Measurements from ENCODE around the gene ZNF723. TPM values are rescaled to one million over a fixed set of nuclear protein-coding genes. Genes with fewer than 3 reads are reported as not detected.
"Not testable (repeated sequence)": the region's sequence is repeated elsewhere in the genome, so short reads cannot be mapped to it uniquely, and the experiment has no call there.

Gene ZNF723
- total RNA-seq = not detected

GRCh38 chr19:22832031-22832762 lies at the start of gene ZNF723:
Gene ZNF723, plus strand, starts transcription at chr19:22832291. Its CDS starts 89 bp downstream, at chr19:22832380.
- DNase-seq (ENCODE audit: extremely low spot score in 2 of 2) = no peak
- Histone ChIP-seq H3K9me3 (no peaks in the 10 kb centered on the region), H3K27me3 (no peaks in the 10 kb centered on the region), H3K36me3 (no peaks in the 10 kb centered on the region), H3K4me1 (no peaks in the 10 kb centered on the region), H3K27ac (no peak within 1 kb of the TSS), H3K4me3 (no peak within 1 kb of the TSS)
- TF ChIP-seq, protein P1, sequence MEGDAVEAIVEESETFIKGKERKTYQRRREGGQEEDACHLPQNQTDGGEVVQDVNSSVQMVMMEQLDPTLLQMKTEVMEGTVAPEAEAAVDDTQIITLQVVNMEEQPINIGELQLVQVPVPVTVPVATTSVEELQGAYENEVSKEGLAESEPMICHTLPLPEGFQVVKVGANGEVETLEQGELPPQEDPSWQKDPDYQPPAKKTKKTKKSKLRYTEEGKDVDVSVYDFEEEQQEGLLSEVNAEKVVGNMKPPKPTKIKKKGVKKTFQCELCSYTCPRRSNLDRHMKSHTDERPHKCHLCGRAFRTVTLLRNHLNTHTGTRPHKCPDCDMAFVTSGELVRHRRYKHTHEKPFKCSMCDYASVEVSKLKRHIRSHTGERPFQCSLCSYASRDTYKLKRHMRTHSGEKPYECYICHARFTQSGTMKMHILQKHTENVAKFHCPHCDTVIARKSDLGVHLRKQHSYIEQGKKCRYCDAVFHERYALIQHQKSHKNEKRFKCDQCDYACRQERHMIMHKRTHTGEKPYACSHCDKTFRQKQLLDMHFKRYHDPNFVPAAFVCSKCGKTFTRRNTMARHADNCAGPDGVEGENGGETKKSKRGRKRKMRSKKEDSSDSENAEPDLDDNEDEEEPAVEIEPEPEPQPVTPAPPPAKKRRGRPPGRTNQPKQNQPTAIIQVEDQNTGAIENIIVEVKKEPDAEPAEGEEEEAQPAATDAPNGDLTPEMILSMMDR (IDR thresholded peaks at IDR 0.05) = no peak
- TF ChIP-seq POLR2A (IDR thresholded peaks at IDR 0.05) (no peak), POLR2AphosphoS5 (IDR thresholded peaks at IDR 0.05; ENCODE audit: insufficient read depth in 1 of 2, low read depth in 1 of 2) (no peak)
- intact Hi-C loops (cut with DNase I) = no loop called here

DNA sequence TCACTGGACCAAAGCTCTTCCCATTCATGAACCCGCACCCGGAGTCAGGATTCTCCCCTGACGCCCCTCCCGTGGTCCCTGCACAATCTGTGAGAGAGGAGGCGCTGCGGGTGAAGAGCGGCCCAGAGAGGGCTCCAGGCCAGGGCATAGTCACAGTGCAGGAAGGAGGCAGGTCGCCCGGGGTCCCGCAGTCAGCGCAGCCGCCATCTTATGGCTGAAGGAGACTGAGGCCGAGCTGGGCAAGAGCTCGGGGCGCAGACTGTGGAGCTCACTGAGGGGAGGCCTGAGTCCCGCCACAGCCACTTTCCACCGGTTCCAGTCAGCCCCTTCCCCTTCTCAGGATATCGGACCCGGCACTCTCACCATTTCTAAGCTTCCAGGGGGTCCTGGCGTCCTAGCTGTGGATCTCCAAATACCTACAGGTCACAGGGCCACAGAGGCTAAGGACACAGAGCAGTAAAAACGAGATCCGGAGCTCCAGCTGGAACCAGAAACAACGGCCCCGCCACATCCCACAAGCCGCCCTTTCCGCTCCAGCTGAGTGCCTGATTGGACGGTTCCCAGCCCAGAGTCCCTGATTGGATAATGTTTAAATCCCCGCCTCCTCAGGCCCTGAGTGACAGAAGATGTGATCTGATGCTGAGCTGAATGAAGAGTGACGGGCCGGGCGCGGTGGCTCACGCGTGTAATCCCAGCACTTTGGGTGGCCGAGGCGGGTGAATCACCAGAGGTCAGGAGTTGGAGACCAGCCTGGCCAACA lies 48.3 kb upstream of the ZNF723 start, which contains the start of gene ZNF99:
TSS of gene ZNF99 (minus strand) at position 501 of the 760 bp plus-strand sequence. CDS start at position 366, 135 bp downstream.
- Histone ChIP-seq H3K27ac (no peak within 1 kb of the TSS), H3K27me3 (no peaks in the 10 kb centered on the region), H3K4me1 (no peaks in the 10 kb centered on the region), H3K36me3 (no peaks in the 10 kb centered on the region), H3K4me3 (peak within 1 kb of the TSS; percentile 13 to 43), H3K9me3 (no peaks in the 10 kb centered on the region)
- DNase-seq (ENCODE audit: extremely low spot score in 2 of 2) = no peak
- TF ChIP-seq POLR2A (IDR thresholded peaks at IDR 0.05) = no peak
- TF ChIP-seq, protein P1 (IDR thresholded peaks at IDR 0.05) = no peak
- TF ChIP-seq POLR2AphosphoS5 (IDR thresholded peaks at IDR 0.05; ENCODE audit: insufficient read depth in 1 of 2, low read depth in 1 of 2) = no peak
- intact Hi-C loops (cut with DNase I) = no loop called here

- H3K4me3 ChIP-seq; H3K4me1 ChIP-seq; H3K27ac ChIP-seq; H3K27me3 ChIP-seq; intact Hi-C loops (cut with DNase I); H3K36me3 ChIP-seq; H3K9me3 ChIP-seq; DNase-seq (ENCODE audit: extremely low spot score in 2 of 2): not testable (repeated sequence)
Observed at GRCh38 chr19:22792863-22793262, 39.2 kb upstream of the ZNF723 start.

DNA sequence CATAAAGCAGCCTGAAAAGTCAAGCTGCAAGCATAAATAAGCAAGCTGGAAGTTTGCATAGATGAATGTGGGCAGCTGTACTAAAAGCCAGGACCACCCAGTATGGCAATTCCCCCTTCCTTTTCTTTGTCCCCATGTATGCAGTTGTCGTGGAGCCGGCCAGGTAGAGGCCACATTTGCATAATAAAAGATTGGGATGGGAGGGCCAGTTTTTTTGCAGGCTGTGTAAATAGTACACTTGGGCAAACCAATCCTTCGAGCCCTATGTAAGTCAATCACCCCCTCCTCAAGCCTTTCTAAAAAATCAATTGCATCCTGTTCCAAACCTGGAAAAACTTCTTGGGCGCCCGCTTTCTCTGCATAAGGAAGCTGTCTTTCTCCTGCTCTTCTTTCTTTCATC lies 35.1 kb upstream of the ZNF723 start:
- no peak for DNase-seq (ENCODE audit: extremely low spot score in 2 of 2)
- Histone ChIP-seq H3K9me3 (no peaks in the 10 kb centered on the region), H3K36me3 (no peaks in the 10 kb centered on the region), H3K27me3 (no peaks in the 10 kb centered on the region), H3K4me1 (no peaks in the 10 kb centered on the region), H3K4me3 (no peak overlapping the region), H3K27ac (no peak overlapping the region)
- intact Hi-C loops (cut with DNase I) = no loop called here
- TF ChIP-seq, protein P1 (IDR thresholded peaks at IDR 0.05) = no peak
- TF ChIP-seq POLR2A (IDR thresholded peaks at IDR 0.05) (no peak), POLR2AphosphoS5 (IDR thresholded peaks at IDR 0.05; ENCODE audit: insufficient read depth in 1 of 2, low read depth in 1 of 2) (no peak)

DNA sequence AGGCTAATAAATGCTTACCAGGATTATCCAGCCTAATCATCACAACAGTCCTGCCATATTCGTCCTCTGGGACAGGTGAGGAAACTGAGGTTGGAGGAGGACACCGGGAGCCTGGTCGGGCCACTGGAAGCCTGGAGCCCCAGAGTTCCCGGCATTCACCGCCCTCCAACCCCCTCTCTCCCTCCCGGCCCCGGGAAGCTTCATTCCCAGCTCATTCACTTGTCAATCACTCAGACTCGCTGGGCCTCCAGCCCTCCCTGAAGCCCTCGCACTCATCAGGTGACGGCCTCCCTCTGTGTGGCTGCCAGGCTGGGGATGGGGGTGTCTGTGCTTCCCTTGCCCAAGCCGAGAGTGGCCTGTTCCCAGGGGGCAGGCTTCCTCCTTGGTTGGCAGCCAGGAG lies 25.7 kb upstream of the ZNF723 start:
- Histone ChIP-seq H3K36me3 (no peaks in the 10 kb centered on the region), H3K27me3 (no peaks in the 10 kb centered on the region), H3K9me3 (no peaks in the 10 kb centered on the region), H3K4me3 (no peak overlapping the region), H3K27ac (no peak overlapping the region), H3K4me1 (no peaks in the 10 kb centered on the region)
- no peak for TF ChIP-seq POLR2AphosphoS5 (IDR thresholded peaks at IDR 0.05; ENCODE audit: insufficient read depth in 1 of 2, low read depth in 1 of 2)
- intact Hi-C loops (cut with DNase I) = no loop called here
- no peak for DNase-seq (ENCODE audit: extremely low spot score in 2 of 2)

Measured in vagina (tissue), 2 donors.